Stimulated activated naive CD8-positive, alpha-beta T cell treated with anti-CD3 and anti-CD28 coated beads, Interleukin-15, Interleukin-2, amounts not matched to agents 100 ng/mL and 50 ng/mL, for 24 hours (primary cell): ENCODE data around the gene SDE2.
"Not testable (repeated sequence)": the region's sequence is repeated elsewhere in the genome, so short reads cannot be mapped to it uniquely, and the experiment has no call there.

Experiments used
- H3K27ac Mint-ChIP-seq: one replicate; pipeline ENCODE4 v1.8.0; 2021; ENCODE audit warnings: mild to moderate bottlenecking, mixed read lengths
- H3K27me3 Mint-ChIP-seq: one replicate; pipeline ENCODE4 v1.8.0; 2021; ENCODE audit warnings: mixed read lengths
- H3K36me3 Mint-ChIP-seq: one replicate; pipeline ENCODE4 v1.8.0; 2021; ENCODE audit warnings: low read depth, mixed read lengths
- H3K4me1 Mint-ChIP-seq: one replicate; pipeline ENCODE4 v1.8.0; 2021; ENCODE audit warnings: low read depth, mixed read lengths
- H3K4me3 Mint-ChIP-seq: one replicate; pipeline ENCODE4 v1.8.0; 2021; ENCODE audit warnings: mild to moderate bottlenecking, mixed read lengths
- H3K9me3 Mint-ChIP-seq: one replicate; pipeline ENCODE4 v1.8.0; 2021; ENCODE audit warnings: mixed read lengths

SDE2 gene

GRCh38 chr1:225973158-225973557, 26.0 kb downstream of the SDE2 start:
- Mint-ChIP-seq H3K27ac (no peak overlapping the region), H3K27me3 (no peaks in the 10 kb centered on the region), H3K4me1 (peaks cover 11% of the 10 kb centered on the region), H3K36me3 (no peaks in the 10 kb centered on the region), H3K9me3 (no peaks in the 10 kb centered on the region), H3K4me3 (no peak overlapping the region)

DNA sequence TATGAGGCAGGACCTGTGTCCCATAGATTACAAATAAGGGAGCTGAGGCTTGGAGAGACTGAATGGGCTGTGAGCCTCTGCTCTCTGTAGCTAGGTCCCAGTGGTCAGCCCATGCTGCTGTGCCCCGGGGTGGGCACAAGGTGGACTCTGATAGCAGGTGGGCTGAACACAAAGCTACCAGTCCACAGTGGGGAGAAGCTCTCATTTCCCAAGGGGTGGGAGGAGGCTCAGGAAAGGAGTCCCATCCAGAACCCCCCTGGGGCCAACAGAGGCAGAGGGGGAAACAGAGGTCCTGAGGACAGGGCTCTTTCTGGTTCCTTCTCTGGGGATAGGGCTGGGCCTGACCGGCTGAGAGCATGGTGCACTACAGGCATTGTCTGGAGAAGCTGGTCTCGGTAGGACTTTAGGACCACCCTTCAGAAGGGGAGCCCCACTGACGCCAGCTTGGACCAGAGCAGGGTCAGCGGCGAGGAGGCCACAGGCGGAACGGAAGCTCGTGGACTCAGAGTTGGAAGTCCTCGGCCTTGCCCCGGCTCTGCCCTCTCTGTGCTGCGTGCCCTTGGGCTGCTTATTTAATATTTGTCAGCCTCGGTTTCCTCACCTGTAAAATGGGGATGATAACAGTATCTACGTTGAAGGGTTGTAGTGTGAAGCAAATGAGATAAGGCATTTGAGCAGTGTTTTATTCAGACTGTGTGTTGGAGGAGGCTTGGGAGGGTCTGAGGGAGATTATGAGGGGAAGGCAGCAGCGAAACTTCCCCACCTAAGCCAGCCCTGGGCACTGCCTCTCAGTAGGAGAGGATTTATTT, 26.6 kb downstream of the SDE2 start:
- Mint-ChIP-seq H3K27me3 (no peaks in the 10 kb centered on the region), H3K27ac (no peak overlapping the region), H3K4me3 (no peak overlapping the region), H3K4me1 (peaks cover 9% of the 10 kb centered on the region), H3K36me3 (no peaks in the 10 kb centered on the region), H3K9me3 (no peaks in the 10 kb centered on the region)

DNA sequence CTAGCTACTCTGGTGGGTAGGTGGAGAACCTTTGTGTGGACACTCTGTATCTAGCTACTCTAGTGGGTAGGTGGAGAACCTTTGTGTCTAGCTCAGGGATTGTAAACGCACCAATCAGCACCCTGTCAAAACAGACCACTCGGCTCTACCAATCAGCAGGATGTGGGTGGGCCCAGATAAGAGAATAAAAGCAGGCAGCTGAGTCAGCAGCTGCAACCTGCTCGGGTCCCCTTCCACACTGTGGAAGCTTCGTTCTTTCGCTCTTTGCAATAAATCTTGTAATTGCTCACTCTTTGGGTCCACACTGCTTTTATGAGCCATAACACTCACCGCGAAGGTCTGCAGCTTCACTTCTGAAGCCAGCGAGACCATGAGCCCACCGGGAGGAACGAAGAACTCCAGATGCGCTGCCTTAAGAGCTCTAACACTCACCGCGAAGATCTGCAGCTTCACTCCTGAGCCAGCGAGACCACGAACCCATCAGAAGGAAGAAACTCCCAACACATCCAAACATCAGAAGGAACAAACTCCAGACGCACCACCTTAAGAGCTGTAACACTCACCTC, 28.5 kb downstream of the SDE2 start:
- H3K4me1 Mint-ChIP-seq, H3K36me3 Mint-ChIP-seq, H3K27me3 Mint-ChIP-seq, H3K27ac Mint-ChIP-seq, H3K4me3 Mint-ChIP-seq, H3K9me3 Mint-ChIP-seq: not testable (repeated sequence)

DNA sequence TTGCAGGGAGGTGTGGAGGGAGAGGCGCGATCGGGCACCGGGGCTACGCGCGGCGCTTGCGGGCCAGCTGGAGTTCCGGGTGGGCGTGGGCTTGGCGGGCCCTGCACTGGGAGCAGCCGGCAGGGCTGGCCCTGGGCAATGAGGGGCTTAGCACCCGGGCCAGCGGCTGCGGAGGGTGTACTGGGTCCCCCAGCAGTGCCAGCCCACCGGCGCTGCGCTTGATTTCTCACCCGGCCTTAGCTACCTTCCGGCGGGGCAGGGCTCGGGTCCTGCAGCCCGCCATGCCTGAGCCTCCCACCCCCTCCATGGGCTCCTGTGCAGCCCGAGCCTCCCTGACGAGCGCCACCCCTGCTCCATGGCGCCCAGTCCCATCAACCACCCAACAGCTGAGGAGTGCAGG, 29.4 kb downstream of the SDE2 start:
- H3K4me3 Mint-ChIP-seq, H3K36me3 Mint-ChIP-seq, H3K27me3 Mint-ChIP-seq, H3K4me1 Mint-ChIP-seq, H3K9me3 Mint-ChIP-seq, H3K27ac Mint-ChIP-seq: not testable (repeated sequence)

DNA sequence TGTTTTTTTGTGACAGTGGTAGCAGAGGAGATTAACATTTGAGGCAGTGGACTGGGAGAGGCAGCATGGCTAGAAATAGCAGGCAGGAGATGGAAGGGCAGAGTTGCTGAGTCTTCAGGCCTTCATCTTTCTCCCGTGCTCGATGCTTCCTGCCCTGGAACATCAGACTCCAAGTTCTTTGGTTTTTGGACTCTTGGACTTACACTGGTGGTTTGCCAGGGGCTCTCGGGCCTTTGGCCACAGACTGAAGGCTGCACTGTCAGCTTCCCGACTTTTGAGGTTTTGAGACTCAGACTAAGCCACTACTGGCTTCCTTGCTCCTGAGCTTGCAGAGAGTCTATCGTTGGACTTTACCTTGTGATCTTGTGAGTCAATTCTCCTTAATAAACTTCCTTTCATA, 33.9 kb downstream of the SDE2 start:
- Mint-ChIP-seq H3K36me3 (no peaks in the 10 kb centered on the region), H3K4me3 (no peak overlapping the region), H3K27me3 (peaks cover 4% of the 10 kb centered on the region), H3K27ac (no peak overlapping the region), H3K9me3 (no peaks in the 10 kb centered on the region), H3K4me1 (no peaks in the 10 kb centered on the region)

GRCh38 chr1:225963735-225964530, 35.2 kb downstream of the SDE2 start:
- Mint-ChIP-seq H3K9me3 (no peaks in the 10 kb centered on the region), H3K4me3 (no peak overlapping the region), H3K27ac (no peak overlapping the region), H3K4me1 (peaks cover 3% of the 10 kb centered on the region), H3K27me3 (peaks cover 4% of the 10 kb centered on the region), H3K36me3 (no peaks in the 10 kb centered on the region)

DNA sequence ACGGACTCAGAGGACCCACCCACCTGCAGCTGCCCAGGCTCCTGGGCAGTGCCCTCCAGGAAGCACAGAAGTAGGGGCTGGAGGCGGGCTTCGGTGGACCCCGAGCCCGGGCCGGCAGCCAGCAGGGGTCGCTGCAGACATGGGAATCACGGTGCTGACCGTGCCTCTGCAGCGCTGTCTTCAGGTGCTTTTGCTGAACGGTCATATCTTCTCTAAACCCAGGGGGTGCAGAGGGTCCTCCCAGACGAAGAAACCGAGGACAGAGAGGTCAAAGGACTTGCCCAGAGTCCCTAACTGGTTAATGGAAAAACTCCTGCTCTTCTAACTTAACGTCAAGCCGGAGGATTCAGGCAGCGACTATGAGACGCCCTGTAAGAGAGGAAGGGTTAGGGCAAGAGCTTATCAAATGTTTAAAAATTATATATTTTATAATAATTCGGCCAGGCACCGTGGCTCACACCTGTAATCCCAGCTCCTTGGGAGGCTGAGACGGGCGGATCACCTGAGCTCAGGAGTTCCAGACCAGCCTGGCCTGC, 36.6 kb downstream of the SDE2 start:
- peaks cover 4% of the 10 kb centered on the region for H3K27me3 Mint-ChIP-seq
- no peak overlapping the region for H3K27ac Mint-ChIP-seq
- H3K4me3 Mint-ChIP-seq: no peak overlapping the region
- no peaks in the 10 kb centered on the region for H3K36me3 Mint-ChIP-seq
- H3K4me1 Mint-ChIP-seq: peaks cover 3% of the 10 kb centered on the region
- no peaks in the 10 kb centered on the region for H3K9me3 Mint-ChIP-seq

DNA sequence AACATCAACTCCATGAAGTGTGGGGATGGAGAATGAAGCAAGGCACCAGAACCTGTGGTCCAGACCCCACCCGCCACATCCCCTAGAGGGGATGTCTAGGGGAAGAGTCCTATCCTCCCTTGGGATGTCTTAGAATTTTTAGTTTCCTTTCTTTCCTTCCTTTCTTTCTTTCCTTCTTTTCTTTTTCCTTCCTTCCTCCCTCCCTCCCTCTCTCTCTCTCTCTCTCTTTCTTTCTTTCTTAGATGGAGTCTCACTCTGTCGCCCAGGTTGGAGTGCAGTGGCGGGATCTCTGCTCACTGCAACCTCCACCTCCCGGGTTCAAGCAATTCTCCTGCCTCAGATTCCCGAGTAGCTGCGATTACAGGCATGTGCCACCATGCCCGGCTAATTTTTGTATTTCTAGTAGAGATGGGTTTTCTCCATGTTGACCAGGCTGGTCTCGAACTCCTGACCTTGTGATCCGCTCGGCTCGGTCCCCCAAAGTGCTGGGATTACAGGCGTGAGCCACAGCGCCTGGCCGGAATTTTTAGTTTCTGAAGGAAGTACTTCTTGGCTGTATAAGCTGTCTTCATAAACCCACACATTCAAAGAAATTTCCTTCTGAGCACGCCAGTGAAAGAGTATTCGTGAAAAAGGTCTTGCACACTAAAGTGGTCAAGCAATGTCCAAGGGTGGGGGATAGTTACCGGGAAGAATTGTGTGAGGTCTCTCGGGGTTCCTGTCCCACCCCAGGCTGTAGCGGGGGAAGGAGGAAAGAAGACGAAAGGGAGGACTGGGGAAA, 37.3 kb downstream of the SDE2 start:
- no peak overlapping the region for H3K4me3 Mint-ChIP-seq
- H3K27me3 Mint-ChIP-seq: peaks cover 4% of the 10 kb centered on the region
- H3K27ac Mint-ChIP-seq: no peak overlapping the region
- no peaks in the 10 kb centered on the region for H3K9me3 Mint-ChIP-seq
- H3K4me1 Mint-ChIP-seq: peaks cover 3% of the 10 kb centered on the region
- no peaks in the 10 kb centered on the region for H3K36me3 Mint-ChIP-seq

- no peaks in the 10 kb centered on the region for H3K9me3 Mint-ChIP-seq
- H3K27ac Mint-ChIP-seq: no peak overlapping the region
- no peak overlapping the region for H3K4me3 Mint-ChIP-seq
- no peaks in the 10 kb centered on the region for H3K36me3 Mint-ChIP-seq
- H3K27me3 Mint-ChIP-seq: peaks cover 12% of the 10 kb centered on the region
- peaks cover 3% of the 10 kb centered on the region for H3K4me1 Mint-ChIP-seq
These were observed 41.1 kb downstream of the SDE2 start for GRCh38 chr1:225958041-225958440.

DNA sequence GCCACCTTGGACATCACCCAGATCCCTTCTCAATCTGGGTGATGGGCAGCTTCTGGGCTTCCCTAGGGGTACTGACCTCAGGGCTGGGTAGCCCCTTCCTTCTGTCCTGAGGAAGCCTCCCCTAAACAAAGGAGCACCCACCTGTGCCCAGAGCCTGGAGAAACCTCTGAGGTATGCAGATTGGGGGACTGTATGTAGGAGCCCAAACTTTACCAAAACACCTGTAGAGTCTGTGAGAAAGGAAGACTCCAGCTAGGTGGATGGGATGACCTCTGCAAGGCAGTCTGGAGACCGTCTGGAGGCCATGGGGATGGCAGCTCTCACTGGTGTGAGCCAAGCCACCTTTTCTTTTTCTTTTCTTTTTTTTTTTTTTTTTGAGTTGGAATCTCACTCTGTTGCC, 44.4 kb downstream of the SDE2 start:
- Mint-ChIP-seq H3K9me3 (no peaks in the 10 kb centered on the region), H3K36me3 (no peaks in the 10 kb centered on the region), H3K4me3 (no peak overlapping the region), H3K27ac (no peak overlapping the region), H3K27me3 (peaks cover 24% of the 10 kb centered on the region), H3K4me1 (peaks cover 3% of the 10 kb centered on the region)

DNA sequence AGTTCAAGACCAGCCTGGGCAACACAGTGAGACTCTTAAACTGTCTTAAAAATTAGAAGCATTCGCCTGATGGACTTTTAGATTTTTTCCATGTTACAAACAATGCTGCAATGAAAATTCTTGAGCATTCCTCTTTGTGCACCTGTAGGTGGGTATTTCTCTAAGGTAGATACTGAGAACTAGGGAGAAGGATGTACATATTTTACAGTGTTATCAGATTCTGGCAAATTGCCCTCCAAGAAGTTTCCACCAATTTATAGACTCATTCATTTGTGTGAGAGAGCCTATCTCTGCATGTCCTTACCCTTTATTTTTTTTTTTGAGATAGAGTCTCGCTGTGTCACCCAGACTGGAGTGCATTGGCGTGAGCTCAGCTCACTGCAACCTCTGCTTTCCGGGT, 45.8 kb downstream of the SDE2 start:
- no peaks in the 10 kb centered on the region for H3K4me1 Mint-ChIP-seq
- H3K9me3 Mint-ChIP-seq: no peaks in the 10 kb centered on the region
- peaks cover 24% of the 10 kb centered on the region for H3K27me3 Mint-ChIP-seq
- no peaks in the 10 kb centered on the region for H3K36me3 Mint-ChIP-seq
- H3K27ac Mint-ChIP-seq: no peak overlapping the region
- H3K4me3 Mint-ChIP-seq: no peak overlapping the region

- H3K4me1 Mint-ChIP-seq: no peaks in the 10 kb centered on the region
- no peaks in the 10 kb centered on the region for H3K9me3 Mint-ChIP-seq
- H3K4me3 Mint-ChIP-seq: no peak overlapping the region
- H3K27me3 Mint-ChIP-seq: peaks cover 24% of the 10 kb centered on the region
- no peak overlapping the region for H3K27ac Mint-ChIP-seq
- no peaks in the 10 kb centered on the region for H3K36me3 Mint-ChIP-seq
These were observed 48.1 kb downstream of the SDE2 start for GRCh38 chr1:225950905-225951497.

DNA sequence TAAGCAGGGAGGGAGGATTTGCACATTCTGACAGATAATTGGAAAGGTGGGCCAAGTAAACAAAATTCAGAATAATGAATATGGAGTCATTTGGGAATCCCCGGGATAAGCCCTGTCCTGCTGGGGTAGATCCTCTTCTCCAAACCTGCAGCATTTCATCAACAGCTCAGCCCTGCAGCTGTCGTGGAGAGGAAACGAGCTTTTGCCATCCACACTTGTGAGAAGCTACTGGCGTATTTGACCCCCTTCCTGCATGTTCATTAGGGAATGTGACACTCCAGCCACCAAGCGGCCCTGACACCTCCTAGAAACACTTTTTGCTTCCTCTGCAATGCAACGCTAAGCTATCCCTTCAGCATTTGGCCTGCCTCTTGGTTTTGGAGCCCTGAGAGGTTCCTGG, 50.1 kb downstream of the SDE2 start:
- Mint-ChIP-seq H3K4me3 (no peak overlapping the region), H3K27me3 (peaks cover 23% of the 10 kb centered on the region), H3K9me3 (no peaks in the 10 kb centered on the region), H3K36me3 (no peaks in the 10 kb centered on the region), H3K27ac (no peak overlapping the region), H3K4me1 (peaks cover 9% of the 10 kb centered on the region)

- H3K9me3 Mint-ChIP-seq: no peaks in the 10 kb centered on the region
- no peaks in the 10 kb centered on the region for H3K36me3 Mint-ChIP-seq
- H3K4me1 Mint-ChIP-seq: peaks cover 9% of the 10 kb centered on the region
- H3K4me3 Mint-ChIP-seq: no peak overlapping the region
- no peak overlapping the region for H3K27ac Mint-ChIP-seq
- peaks cover 16% of the 10 kb centered on the region for H3K27me3 Mint-ChIP-seq
These were observed 52.3 kb downstream of the SDE2 start for GRCh38 chr1:225946803-225947202.
